ENCODE data around the gene RIIAD1.

RIIAD1 gene

DNA sequence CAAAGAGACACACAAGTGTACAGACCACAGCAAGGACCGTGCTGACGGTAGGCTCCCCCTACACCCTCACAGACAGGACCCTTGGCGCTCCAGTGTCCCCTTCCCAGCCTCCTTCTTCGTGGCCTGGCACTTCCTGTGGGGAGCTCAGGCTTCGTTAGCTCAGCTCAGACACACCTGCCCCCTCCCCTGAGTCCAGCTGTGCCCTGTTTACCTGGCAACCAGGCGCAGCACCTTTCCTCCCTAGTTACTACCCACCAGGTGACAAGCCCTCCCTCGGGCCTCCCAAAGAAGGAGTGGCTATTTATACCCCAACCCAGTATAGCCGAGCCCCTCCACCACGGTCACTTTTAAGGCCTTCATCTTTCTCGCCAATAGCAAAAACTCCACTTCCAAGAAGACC is 9.4 kb upstream of the RIIAD1 start:
- no peak overlapping the region for H3K4me3 ChIP-seq (replicated peaks; ENCODE audit: low read depth, low read length)
- TF ChIP-seq, protein P1, sequence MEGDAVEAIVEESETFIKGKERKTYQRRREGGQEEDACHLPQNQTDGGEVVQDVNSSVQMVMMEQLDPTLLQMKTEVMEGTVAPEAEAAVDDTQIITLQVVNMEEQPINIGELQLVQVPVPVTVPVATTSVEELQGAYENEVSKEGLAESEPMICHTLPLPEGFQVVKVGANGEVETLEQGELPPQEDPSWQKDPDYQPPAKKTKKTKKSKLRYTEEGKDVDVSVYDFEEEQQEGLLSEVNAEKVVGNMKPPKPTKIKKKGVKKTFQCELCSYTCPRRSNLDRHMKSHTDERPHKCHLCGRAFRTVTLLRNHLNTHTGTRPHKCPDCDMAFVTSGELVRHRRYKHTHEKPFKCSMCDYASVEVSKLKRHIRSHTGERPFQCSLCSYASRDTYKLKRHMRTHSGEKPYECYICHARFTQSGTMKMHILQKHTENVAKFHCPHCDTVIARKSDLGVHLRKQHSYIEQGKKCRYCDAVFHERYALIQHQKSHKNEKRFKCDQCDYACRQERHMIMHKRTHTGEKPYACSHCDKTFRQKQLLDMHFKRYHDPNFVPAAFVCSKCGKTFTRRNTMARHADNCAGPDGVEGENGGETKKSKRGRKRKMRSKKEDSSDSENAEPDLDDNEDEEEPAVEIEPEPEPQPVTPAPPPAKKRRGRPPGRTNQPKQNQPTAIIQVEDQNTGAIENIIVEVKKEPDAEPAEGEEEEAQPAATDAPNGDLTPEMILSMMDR (IDR thresholded peaks at IDR 0.05; ENCODE audit: insufficient read depth, low read length, poor library complexity, severe bottlenecking) = no peak
- no peaks in the 10 kb centered on the region for H3K36me3 ChIP-seq (ENCODE audit: control insufficient read depth, insufficient read depth, low read length)
- DNase-seq (ENCODE audit: extremely low read depth, insufficient read length) = no peak
- no peaks in the 10 kb centered on the region; the same call in 1 of the 2 replicates for H3K27me3 ChIP-seq (replicated peaks; ENCODE audit: control insufficient read depth, insufficient read depth, low read length)

DNA sequence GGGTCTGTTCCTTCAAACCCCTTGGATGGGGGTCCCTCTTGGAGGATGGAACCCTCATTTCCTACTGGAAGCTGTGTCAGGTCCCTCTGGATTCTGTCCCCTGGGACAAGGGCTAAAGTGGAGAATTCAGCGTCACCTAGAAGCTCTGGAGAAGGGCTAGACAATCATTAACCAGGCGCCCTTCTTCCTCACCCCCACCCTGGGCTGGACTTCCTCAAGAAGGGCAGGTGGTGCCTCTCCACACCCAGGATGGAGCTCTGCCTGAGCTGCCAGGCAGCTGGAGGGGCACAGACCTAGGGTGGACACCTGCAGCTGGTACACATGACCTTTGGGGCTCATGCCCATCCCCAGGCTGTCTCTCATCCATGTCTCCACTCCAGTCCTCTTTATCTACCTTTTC is 8.3 kb upstream of the RIIAD1 start:
- no peaks in the 10 kb centered on the region; the same call in 1 of the 2 replicates for H3K27me3 ChIP-seq (replicated peaks; ENCODE audit: control insufficient read depth, insufficient read depth, low read length)
- TF ChIP-seq, protein P1 (IDR thresholded peaks at IDR 0.05; ENCODE audit: insufficient read depth, low read length, poor library complexity, severe bottlenecking) = no peak
- DNase-seq (ENCODE audit: extremely low read depth, insufficient read length) = no peak
- no peak overlapping the region for H3K4me3 ChIP-seq (replicated peaks; ENCODE audit: low read depth, low read length)
- H3K36me3 ChIP-seq (ENCODE audit: control insufficient read depth, insufficient read depth, low read length) = no peaks in the 10 kb centered on the region

DNA sequence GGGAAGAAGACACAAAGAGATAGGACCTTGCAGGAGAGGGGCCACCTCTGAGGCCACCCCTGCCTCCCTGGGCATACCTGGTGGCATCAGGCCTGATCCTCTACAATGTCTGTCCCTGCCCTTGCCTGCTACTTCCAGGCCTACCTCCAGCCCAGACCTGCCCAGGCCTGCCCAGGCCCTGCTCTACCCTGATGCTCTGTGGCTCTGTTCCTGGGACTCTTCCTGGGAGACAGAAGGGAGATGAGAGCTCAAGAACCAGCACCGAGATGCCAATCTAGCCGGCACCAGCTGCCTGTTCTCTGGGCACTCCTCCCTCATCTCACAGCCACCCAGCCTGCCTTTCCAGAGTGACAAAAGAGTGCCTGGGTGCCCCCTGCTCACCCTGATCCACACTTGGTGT is 7.4 kb upstream of the RIIAD1 start:
- Histone ChIP-seq H3K36me3 (ENCODE audit: control insufficient read depth, insufficient read depth, low read length) (no peaks in the 10 kb centered on the region), H3K4me3 (replicated peaks; ENCODE audit: low read depth, low read length) (no peak overlapping the region), H3K27me3 (replicated peaks; ENCODE audit: control insufficient read depth, insufficient read depth, low read length) (no peaks in the 10 kb centered on the region; the same call in none of the 2 replicates)
- DNase-seq (ENCODE audit: extremely low read depth, insufficient read length) = no peak
- TF ChIP-seq, protein P1 (IDR thresholded peaks at IDR 0.05; ENCODE audit: insufficient read depth, low read length, poor library complexity, severe bottlenecking) = no peak

DNA sequence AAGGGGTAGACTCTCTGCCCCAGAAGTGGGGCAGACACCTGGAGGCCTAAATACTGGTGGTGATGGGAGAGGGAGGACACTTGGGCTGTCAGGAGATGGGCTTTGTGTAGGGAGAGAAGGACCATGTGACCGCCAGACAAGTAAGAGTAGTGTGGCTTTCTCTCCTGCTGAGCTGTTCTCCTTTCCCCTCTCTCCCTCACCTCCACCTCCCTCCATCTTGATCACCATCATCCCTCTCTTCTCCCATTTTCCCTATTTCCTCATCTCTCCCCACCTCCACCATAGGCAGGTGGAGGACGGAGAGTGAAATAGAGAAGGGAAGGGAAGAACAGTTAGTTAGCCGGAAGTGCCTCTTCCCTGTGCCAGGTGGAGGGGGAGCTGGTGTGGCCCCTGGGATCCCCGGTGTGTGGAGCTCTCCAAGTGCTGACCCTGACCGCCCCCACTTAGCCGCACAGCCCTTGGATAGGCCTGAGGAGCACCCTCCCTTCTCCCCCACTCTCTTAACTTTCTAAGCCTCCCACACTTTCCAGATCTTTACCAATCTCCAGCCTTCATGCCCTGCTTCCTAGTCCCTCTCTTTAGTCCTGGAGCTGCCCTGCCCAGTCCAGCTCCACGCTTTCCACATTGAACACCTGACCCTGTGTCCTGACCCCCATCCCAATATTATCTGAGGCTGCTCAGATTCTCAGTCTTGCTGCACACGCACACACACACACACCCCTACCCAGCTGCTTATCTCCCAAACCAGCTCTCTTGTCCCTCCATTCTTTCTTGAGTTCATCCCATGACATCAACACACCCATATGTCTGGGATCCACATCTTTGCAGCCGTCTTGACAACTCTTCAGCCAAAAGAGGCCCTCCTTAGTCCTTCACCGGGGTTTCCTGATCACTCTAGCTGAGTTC is 6.2 kb upstream of the RIIAD1 start:
- DNase-seq (ENCODE audit: extremely low read depth, insufficient read length) = no peak
- TF ChIP-seq, protein P1 (IDR thresholded peaks at IDR 0.05; ENCODE audit: insufficient read depth, low read length, poor library complexity, severe bottlenecking) = no peak
- Histone ChIP-seq H3K27me3 (replicated peaks; ENCODE audit: control insufficient read depth, insufficient read depth, low read length) (no peaks in the 10 kb centered on the region; the same call in none of the 2 replicates), H3K36me3 (ENCODE audit: control insufficient read depth, insufficient read depth, low read length) (no peaks in the 10 kb centered on the region), H3K4me3 (replicated peaks; ENCODE audit: low read depth, low read length) (no peak overlapping the region)

DNA sequence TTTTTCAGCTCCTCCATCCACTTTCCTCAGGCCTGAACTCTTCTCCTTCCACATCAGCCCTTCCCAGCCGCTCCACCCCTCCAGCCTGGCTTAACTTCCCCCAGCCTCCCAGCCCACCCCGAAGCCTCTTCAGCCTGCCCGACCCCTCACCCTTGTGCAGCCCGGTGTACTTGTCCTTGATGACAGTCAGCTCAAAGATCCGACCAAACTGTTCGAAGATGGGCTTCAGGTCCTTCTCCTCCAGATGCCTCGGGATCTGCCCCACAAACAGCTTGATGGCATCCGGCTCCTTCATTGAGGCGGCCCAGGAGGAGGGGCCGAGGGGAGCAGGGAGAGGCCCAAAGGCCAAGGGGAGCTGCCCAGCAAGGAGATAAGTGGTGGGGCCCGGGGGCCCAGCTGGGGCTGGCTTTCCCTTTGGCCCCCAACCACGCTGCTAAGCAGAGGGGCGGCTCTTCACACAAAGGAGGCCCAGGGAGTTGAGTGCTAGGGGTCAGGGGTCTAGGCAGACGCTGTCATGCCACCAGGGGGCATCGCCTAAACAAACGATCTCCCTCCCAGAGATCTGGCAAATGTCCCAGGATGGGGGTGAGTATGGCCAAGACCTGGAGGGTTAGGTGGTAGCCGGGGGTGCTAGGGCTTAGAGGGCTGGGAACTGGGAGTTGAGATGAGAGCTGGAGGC is 5.5 kb upstream of the RIIAD1 start:
- Histone ChIP-seq H3K4me3 (replicated peaks; ENCODE audit: low read depth, low read length) (no peak overlapping the region), H3K36me3 (ENCODE audit: control insufficient read depth, insufficient read depth, low read length) (no peaks in the 10 kb centered on the region), H3K27me3 (replicated peaks; ENCODE audit: control insufficient read depth, insufficient read depth, low read length) (no peaks in the 10 kb centered on the region; the same call in none of the 2 replicates)
- no peak for DNase-seq (ENCODE audit: extremely low read depth, insufficient read length)
- TF ChIP-seq, protein P1 (IDR thresholded peaks at IDR 0.05; ENCODE audit: insufficient read depth, low read length, poor library complexity, severe bottlenecking) = no peak
